Measurements from ENCODE around the gene SLC6A6. TPM values are rescaled to one million over a fixed set of nuclear protein-coding genes. Genes with fewer than 3 reads are reported as not detected.
A peak's percentile ranks its signal among the peaks of the same experiment; 100 is the strongest.

The SLC6A6 gene
- total RNA-seq, 2 donors from 2014 or later = 43.1 to 56.5 TPM

DNA sequence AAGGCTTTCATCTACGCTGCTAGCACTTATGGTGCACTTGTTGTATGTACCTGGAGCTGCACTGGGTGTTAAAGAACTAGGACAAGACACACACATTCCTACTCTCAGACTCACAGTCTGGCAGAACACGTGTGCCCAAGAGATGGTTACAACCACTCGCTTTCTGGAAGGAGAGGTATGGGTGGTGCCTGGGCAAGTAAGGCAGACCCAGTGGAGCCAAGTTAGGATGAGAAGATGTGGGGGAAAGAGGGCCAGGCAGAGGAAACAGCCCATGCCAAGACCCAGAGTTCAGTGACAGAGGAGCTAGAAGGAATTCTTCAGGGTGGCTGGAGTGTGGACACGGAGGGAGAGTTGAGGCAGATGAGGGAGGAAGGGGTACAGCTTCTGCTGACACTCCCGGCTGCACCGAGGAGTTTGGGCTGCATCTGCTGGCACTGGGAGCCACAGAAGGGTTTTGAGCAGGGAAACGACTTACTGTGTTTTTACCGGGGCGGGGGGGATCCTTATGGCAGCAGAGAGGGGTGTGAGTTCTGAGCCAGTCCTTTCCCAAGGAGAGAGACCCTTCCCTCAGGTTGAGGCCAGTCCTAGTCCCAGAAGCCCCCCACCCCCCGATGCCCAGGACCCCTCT lies 78.7 kb downstream of the SLC6A6 start:
- TF ChIP-seq CTCF (conservative IDR thresholded peaks at IDR 0.05) = no peak
- DNase-seq = no peak
- H3K27ac ChIP-seq (ENCODE audit: low read depth, low read length) = no peak overlapping the region
- H3K4me3 ChIP-seq (ENCODE audit: low read length) = no peak overlapping the region
- H3K27me3 ChIP-seq (ENCODE audit: control insufficient read depth, insufficient read depth, low read length, poor library complexity, severe bottlenecking) = no peaks in the 10 kb centered on the region
- peaks cover 58% of the 10 kb centered on the region for H3K36me3 ChIP-seq (ENCODE audit: control insufficient read depth, insufficient read depth, low read length)
- H3K27ac Mint-ChIP-seq = peak overlapping the region; percentile 85
- H3K36me3 Mint-ChIP-seq (ENCODE audit: low read depth) = peaks cover 53% of the 10 kb centered on the region
- WGBS, 2 experiments (ENCODE audit: insufficient coverage in 1 of 2, insufficient read length in 1 of 2) = 95% methylated on average over 6 to 10 of the region's 10 CpGs
- H3K27me3 Mint-ChIP-seq (ENCODE audit: insufficient read depth) = no peaks in the 10 kb centered on the region
- no peaks in the 10 kb centered on the region for H3K9me3 Mint-ChIP-seq
- H3K9ac ChIP-seq (ENCODE audit: extremely low read depth, low read length, poor library complexity, severe bottlenecking) = no peak overlapping the region
- H3K4me1 Mint-ChIP-seq = peaks cover 8% of the 10 kb centered on the region
- no peaks in the 10 kb centered on the region for H3K4me1 ChIP-seq (ENCODE audit: control insufficient read depth, insufficient read depth, low read length)
- no peaks in the 10 kb centered on the region for H3K9me3 ChIP-seq (ENCODE audit: control insufficient read depth, low read length)
- no peak overlapping the region for H3K4me3 Mint-ChIP-seq

DNA sequence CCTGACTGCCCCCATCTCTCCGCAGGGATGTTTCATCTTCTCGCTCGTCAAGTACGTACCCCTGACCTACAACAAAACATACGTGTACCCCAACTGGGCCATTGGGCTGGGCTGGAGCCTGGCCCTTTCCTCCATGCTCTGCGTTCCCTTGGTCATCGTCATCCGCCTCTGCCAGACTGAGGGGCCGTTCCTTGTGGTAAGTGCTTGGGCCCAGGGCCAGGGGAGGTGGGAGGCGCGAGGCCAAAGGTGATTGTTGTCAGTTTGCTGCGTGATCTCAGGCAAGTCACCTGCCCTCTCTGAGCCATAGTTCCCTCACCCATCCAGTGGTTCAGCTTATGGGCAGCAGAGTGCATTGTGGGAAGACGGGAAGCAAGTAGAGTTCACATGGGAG lies 79.2 kb downstream of the SLC6A6 start:
- Histone ChIP-seq H3K9me3 (ENCODE audit: control insufficient read depth, low read length) (no peaks in the 10 kb centered on the region), H3K9ac (ENCODE audit: extremely low read depth, low read length, poor library complexity, severe bottlenecking) (no peak overlapping the region), H3K4me3 (ENCODE audit: low read length) (no peak overlapping the region), H3K27ac (ENCODE audit: low read depth, low read length) (no peak overlapping the region), H3K27me3 (ENCODE audit: control insufficient read depth, insufficient read depth, low read length, poor library complexity, severe bottlenecking) (no peaks in the 10 kb centered on the region), H3K36me3 (ENCODE audit: control insufficient read depth, insufficient read depth, low read length) (peaks cover 58% of the 10 kb centered on the region), H3K4me1 (ENCODE audit: control insufficient read depth, insufficient read depth, low read length) (no peaks in the 10 kb centered on the region)
- peaks cover 8% of the 10 kb centered on the region for H3K4me1 Mint-ChIP-seq
- TF ChIP-seq CTCF (conservative IDR thresholded peaks at IDR 0.05) = no peak
- 95% methylated on average over 6 to 13 of the region's 13 CpGs for WGBS, 2 experiments (ENCODE audit: insufficient coverage in 1 of 2, insufficient read length in 1 of 2)
- H3K27me3 Mint-ChIP-seq (ENCODE audit: insufficient read depth) = no peaks in the 10 kb centered on the region
- no peak overlapping the region for H3K4me3 Mint-ChIP-seq
- peaks cover 53% of the 10 kb centered on the region for H3K36me3 Mint-ChIP-seq (ENCODE audit: low read depth)
- no peak for DNase-seq
- H3K9me3 Mint-ChIP-seq = no peaks in the 10 kb centered on the region
- peak overlapping the region; percentile 34 for H3K27ac Mint-ChIP-seq

DNA sequence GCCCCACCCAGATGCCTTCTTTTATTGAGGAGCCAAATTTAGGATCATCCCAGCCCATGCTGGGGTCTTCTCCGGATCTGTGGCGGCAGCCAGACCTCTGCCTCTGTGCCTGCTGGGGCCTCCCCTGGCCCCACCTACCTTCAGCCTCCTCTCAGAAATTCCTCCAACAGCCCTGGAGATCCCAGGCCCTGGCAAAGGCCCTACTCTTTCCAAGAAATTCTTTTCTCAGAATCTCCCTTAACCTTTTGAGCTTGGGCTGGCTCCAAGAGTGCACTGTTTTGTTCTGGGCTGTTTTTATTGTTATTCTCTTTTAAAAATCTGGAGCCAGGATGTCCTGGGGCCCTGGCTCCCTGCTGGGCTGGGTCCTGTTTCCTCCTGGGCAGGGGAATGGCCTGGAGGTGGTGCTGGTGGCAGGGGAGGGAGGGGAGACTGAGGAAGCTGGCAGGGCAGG lies 79.9 kb downstream of the SLC6A6 start:
- peaks cover 8% of the 10 kb centered on the region for H3K4me1 Mint-ChIP-seq
- peaks cover 58% of the 10 kb centered on the region for H3K36me3 ChIP-seq (ENCODE audit: control insufficient read depth, insufficient read depth, low read length)
- H3K27ac ChIP-seq (ENCODE audit: low read depth, low read length) = no peak overlapping the region
- no peak overlapping the region for H3K4me3 Mint-ChIP-seq
- no peaks in the 10 kb centered on the region for H3K9me3 ChIP-seq (ENCODE audit: control insufficient read depth, low read length)
- DNase-seq = no peak
- H3K27me3 Mint-ChIP-seq (ENCODE audit: insufficient read depth) = no peaks in the 10 kb centered on the region
- no peaks in the 10 kb centered on the region for H3K4me1 ChIP-seq (ENCODE audit: control insufficient read depth, insufficient read depth, low read length)
- no peaks in the 10 kb centered on the region for H3K27me3 ChIP-seq (ENCODE audit: control insufficient read depth, insufficient read depth, low read length, poor library complexity, severe bottlenecking)
- no peaks in the 10 kb centered on the region for H3K9me3 Mint-ChIP-seq
- H3K36me3 Mint-ChIP-seq (ENCODE audit: low read depth) = peaks cover 51% of the 10 kb centered on the region
- H3K9ac ChIP-seq (ENCODE audit: extremely low read depth, low read length, poor library complexity, severe bottlenecking) = no peak overlapping the region
- no peak for TF ChIP-seq CTCF (conservative IDR thresholded peaks at IDR 0.05)
- no peak overlapping the region for H3K4me3 ChIP-seq (ENCODE audit: low read length)
- 88% methylated on average over 2 of the region's 2 CpGs; no CpG with 5 or more reads in 1 of the 2 experiments for WGBS, 2 experiments (ENCODE audit: insufficient coverage in 1 of 2, insufficient read length in 1 of 2)
- no peak overlapping the region for H3K27ac Mint-ChIP-seq

Data from endodermal cell (in vitro differentiated cells).